Measurements from ENCODE around the gene CCDC170.

- TF ChIP-seq CTCF (IDR thresholded peaks at IDR 0.05; ENCODE audit: low read depth, low read length, missing input control) (no peak), EGR1 (IDR thresholded peaks at IDR 0.05; ENCODE audit: low read depth in 2 of 2) (no peak), SP1 (IDR thresholded peaks at IDR 0.05) (no peak), YY1 (IDR thresholded peaks at IDR 0.05) (no peak)
Observed at GRCh38 chr6:151566557-151566956, 72.7 kb downstream of the CCDC170 start.
